Amygdala (tissue), 56 donors: Measurements from ENCODE around the gene PAX2.

ENCODE experiments used
- DNase-seq, 56 donors: peaks; one replicate each; lab custom pipeline; 2025; lab: John Stamatoyannopoulos, UW

The PAX2 gene

GRCh38 chr10:100781145-100781665 lies 35.8 kb downstream of the PAX2 start:
- no peak for DNase-seq

- no peak for DNase-seq
Measured at GRCh38 chr10:100782461-100783244, 37.3 kb downstream of the PAX2 start.

GRCh38 chr10:100784126-100784525 lies 38.7 kb downstream of the PAX2 start:
- DNase-seq, result no peak

GRCh38 chr10:100786591-100786990 lies 41.2 kb downstream of the PAX2 start:
- no peak for DNase-seq

- no peak for DNase-seq
Measured at GRCh38 chr10:100788002-100788903, 42.9 kb downstream of the PAX2 start.

- DNase-seq, result no peak
Measured at GRCh38 chr10:100790761-100791208, 45.4 kb downstream of the PAX2 start.

- DNase-seq, result peak in 3 of 56 donors; percentile 3 to 4 (median 3)
Measured at GRCh38 chr10:100791369-100792058, 46.1 kb downstream of the PAX2 start.

GRCh38 chr10:100792574-100792973 lies 47.2 kb downstream of the PAX2 start:
- no peak for DNase-seq

GRCh38 chr10:100793055-100793454 lies 47.7 kb downstream of the PAX2 start:
- no peak for DNase-seq

- DNase-seq, result no peak
Measured at GRCh38 chr10:100799881-100800280, 54.5 kb downstream of the PAX2 start.

- DNase-seq, result no peak
Measured at GRCh38 chr10:100800931-100801330, 55.5 kb downstream of the PAX2 start.

GRCh38 chr10:100802196-100802595 lies 56.8 kb downstream of the PAX2 start:
- DNase-seq, result no peak

- no peak for DNase-seq
Measured at GRCh38 chr10:100802607-100803006, 57.2 kb downstream of the PAX2 start.

- DNase-seq, result no peak
Measured at GRCh38 chr10:100803492-100803891, 58.1 kb downstream of the PAX2 start.

GRCh38 chr10:100803908-100804307 lies 58.5 kb downstream of the PAX2 start:
- no peak for DNase-seq

GRCh38 chr10:100805543-100806355 lies 60.4 kb downstream of the PAX2 start:
- DNase-seq, result no peak

- no peak for DNase-seq
Measured at GRCh38 chr10:100806356-100806645, 60.9 kb downstream of the PAX2 start.

- peak in 1 of 56 donors; percentile 10 for DNase-seq
Measured at GRCh38 chr10:100807241-100807951, 62.0 kb downstream of the PAX2 start.

- no peak for DNase-seq
Measured at GRCh38 chr10:100808876-100809275, 63.5 kb downstream of the PAX2 start.
